Ammon's horn (tissue), 1 donor: ENCODE results near the gene NIPA2.

Source experiments
- DNase-seq: peaks from one replicate; pipeline ENCODE4 v3.0.0-alpha.2; 2016; ENCODE audit warnings: low spot score

NIPA2 gene

DNA sequence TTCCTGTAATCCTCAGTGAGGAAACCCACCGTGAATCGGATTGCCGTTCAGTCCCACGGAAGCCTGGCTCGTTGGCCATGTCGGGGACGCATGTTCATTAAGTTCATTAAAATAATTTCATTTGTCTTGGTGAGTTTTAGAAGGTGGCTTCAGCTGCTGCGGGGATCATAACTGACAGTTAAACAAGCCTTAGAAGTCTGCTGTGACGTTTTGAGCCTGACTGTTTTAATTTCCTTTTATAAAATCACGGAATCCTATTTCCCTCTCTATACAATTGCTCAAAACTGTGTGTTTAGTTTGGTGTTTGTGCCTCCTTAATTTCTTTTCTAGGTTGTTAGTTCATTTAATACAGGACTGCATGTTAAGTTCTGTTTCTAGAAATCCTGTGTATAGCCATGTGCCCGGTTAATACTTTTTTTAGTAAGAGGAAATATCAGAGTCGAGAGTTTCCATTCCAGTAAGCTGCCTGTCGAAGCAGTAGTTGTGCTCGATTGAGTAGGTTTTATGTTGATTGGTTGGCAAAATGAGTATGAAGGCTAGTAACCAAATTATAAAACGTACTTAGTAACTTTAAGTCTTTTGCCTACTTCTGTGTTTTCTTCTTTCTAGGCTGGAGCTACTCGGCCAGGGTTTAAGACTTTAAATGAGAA, 705 bp downstream of the NIPA2 start:
- DNase-seq, result no peak

DNA sequence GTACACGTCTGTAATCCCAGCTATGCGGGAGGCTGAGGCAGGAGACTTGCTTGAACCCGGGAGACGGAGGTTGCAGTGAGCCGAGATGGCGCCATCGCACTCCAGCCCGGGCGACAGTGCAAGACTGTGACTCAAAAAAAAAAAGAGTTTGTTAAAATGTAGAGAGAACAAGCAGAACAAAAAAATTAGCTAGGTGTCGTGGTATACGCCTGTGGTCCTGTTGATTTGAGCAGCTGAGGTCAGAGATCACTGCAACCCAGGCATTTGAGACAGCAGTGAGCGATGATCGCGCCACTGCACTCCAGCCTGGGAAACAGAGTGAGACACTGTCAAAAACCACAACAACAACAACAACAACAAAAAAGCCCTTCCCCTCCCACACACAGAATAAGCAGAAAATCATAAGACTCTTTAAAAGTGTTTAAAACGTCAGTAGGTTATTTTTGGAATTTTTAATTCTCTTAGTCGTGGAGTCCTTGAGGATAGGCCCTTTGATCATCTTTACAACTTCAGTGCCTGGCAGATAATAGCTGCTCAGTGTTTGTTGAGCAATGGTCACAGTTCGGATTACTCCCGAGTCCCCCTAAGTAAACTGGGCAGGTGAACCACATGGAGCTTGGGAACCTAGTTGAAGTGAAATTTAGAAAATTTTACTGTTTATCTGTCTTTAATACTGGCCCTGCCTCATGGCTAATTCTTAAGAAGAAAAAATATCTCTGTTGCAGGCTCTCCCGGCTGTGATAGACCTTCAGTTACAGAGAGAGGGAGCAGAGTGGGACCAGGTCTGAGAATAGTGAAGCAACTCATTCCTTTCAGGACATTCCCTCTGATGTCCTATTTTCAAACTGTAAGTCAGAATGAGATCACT, 6.2 kb downstream of the NIPA2 start:
- DNase-seq, result no peak

DNA sequence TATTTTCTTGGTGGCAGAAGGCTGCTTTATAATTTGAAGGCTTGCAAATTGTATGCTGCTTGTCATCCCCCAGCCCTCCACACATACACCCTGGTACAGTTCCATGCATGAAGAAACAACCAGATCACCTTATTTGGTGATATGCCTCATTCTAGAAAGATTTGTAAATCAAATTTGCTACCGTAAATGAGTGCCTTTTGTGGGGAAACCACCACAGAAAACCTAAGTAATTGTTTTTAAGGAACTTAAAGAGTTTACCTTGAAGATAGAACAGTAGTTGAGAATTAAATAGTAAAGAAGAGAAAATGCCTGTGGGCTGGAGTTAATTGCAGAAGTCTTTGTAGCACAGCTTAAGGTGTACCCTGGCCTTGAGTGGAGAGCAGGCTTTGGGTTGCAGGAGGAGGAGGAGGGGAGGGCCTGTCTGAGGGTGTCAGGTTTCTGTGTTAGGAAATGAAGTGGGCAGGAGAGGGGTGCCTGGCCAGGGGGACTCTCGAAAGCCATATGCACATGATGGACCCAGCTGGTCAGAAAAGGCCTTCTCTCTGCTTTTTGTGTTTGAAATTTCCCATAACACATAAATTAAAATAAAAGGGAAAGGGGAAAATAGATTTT, 6.9 kb downstream of the NIPA2 start:
- DNase-seq, result no peak

DNA sequence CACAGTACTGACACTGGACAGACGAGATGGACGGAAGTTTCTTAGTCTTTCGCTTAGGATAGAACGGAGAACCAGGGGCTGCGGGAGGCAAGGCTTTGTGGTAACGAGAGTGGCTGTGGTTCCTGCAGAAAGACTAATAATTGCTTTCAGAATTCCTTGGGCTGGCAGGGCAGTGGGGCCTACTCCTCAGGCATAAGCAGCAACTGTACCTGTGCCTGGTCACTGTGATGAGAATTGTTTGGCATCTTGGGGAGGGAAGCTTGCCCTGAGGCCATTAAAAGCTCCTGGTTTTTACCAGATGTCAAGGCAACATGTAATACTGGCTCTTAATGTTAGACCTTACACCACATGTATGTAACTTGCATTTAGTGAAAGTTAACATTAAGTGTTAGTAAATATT, 7.6 kb downstream of the NIPA2 start:
- no peak for DNase-seq

DNA sequence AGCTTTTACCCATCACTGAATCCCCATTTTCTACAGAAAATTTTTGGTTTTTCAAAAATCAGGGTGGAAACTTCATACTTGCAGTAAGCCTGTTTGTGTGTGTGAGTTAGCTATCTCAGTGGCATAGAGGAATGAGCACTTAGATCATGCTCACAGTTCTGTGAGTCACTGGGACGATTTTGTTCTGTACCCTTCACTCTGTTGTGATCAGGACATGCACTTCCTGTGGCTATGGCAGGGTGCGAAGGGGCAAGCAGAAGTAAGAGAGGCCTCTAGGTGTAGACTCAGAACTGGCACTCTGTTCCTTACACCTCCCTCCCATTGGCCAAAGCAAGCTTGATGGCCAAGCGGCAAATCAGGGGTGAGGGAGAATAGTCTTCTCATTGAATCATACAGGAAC, 11.6 kb downstream of the NIPA2 start:
- DNase-seq, result no peak

DNA sequence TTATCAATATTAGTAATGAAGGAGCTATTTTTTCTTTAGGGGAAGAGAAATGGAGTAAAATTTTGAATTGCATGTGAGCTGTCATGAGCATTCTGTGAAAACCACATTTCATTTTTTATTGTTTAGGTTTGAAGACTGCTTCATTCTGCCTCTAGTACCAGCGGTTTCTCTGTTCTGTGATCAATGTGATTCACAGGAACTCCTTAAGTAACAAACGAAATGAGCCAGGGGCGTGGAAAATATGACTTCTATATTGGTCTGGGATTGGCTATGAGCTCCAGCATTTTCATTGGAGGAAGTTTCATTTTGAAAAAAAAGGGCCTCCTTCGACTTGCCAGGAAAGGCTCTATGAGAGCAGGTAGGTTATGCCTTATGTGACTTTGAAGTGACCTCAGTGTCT, 13.0 kb downstream of the NIPA2 start:
- no peak for DNase-seq

DNA sequence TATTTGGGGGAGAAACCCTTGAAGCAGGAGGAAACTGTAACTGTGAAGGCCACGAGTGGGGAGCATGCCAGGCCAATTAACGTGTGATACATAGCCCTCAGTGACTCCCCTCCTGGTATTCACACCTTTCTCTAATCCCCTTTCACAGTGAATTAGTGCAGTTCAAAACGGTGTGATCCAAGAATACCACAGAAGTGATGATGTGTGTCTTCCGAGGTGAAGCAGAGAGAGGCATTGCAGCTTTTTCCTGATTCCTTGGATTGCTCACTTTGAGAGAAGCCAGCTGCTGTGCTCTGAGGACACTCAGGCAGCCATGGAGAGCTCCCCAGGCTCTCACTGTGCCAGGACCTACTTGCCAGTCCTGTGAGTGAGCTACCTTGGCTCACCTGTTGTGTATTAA, 17.3 kb downstream of the NIPA2 start:
- no peak for DNase-seq

DNA sequence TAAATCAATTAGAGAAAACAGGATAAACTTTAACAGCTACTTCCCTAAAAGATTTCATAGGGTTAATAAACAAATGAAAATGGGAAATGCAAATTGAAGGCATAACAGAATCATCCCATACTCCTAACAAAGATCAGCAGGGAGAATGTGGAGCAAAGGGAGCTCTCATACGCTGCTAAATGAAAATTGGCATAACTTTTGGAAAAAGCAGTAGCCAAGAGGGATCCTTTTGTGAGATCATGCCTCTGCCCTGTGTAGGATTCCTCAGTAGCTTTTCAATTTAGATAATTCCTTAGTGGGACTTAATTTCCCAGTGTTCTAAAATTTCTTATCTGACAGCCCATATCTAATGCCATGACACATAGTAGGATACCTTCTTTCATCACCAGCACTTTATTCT, 18.2 kb downstream of the NIPA2 start:
- DNase-seq, result no peak

DNA sequence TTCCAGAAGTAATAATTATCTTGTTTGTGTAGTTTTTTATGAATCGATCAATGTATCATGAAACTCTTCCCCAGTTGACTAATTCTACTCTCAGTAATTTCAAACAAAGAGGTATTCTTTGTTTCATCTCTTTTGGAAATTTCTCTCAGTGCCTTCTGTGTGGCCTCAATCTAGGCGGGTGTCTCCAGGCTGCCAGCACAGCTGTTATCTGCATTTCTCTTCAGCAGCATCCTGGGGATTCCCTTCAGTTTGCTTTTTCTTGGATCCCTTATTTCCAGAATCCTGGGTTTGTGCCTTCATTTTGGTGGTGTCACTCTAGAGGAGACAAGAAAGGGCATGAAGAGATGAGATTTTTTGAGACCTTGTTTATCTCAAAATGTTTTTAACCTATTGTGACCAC, 22.7 kb downstream of the NIPA2 start:
- DNase-seq, result no peak

DNA sequence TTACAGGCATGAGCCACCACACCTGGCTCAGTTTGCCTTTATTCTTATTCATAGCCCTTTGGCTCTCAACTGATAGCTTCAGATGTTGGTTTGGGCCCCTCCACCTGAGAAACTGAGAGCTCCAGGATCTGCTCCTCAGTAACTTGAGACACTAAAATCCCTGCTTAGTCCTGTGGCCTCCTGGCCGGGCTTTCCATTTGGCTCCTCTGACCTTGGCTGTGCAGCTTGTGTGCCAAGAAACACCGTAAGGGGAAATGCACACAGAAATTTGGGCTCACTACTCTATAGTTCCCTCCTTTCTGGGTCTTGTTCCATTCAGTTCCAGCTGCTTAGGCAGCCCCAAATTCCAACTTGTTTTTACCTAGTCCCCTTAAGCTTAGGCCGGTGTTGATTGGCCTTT, 24.9 kb downstream of the NIPA2 start:
- DNase-seq, result no peak

DNA sequence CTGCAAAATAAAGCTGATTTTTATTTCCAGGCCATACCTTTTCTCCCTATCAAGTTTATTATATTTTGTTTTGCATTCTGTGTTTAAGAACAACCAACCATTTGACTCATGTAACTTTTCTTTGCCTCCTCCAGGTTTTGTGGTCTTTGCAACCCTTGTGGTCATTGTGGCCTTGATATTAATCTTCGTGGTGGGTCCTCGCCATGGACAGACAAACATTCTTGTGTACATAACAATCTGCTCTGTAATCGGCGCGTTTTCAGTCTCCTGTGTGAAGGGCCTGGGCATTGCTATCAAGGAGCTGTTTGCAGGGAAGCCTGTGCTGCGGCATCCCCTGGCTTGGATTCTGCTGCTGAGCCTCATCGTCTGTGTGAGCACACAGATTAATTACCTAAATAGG, 27.6 kb downstream of the NIPA2 start:
- no peak for DNase-seq

DNA sequence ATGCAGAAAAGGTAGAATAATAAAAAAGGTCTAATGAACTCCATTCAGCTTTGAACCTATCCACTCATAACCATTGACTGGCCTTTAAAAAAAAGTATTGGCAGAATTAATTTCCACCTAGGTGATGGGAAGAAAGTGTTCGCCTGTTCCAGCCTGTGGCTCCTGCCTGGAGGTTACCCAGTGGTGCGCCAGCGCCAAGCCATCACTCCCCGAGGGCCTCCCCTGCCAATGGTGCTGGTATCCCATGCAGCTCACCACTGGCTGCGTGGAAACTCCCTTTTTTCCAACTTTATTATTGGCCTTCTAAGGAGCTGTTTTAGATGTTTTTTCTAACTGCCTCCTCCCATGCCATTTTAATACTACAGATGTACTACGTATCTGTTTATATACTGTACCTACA, 29.4 kb downstream of the NIPA2 start:
- DNase-seq, result no peak

DNA sequence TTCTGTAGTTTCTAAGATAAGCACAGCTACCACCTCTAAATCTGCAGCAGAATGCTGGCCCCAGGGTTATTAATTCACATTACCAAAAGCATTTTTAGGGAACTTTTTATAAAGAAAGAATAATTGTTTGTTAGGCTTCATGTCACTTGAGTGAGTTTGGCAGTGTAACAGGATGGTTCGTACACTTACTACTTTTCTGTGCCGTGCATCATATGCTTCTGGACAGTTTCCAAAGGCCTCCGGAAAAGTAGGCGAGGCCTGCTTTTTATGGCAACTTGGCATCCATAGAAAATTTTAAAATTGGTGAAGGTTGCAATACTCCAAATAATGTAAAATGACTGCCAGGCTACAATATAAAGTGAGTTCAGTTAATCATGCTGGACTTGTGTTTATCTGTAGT, 30.0 kb downstream of the NIPA2 start:
- no peak for DNase-seq

DNA sequence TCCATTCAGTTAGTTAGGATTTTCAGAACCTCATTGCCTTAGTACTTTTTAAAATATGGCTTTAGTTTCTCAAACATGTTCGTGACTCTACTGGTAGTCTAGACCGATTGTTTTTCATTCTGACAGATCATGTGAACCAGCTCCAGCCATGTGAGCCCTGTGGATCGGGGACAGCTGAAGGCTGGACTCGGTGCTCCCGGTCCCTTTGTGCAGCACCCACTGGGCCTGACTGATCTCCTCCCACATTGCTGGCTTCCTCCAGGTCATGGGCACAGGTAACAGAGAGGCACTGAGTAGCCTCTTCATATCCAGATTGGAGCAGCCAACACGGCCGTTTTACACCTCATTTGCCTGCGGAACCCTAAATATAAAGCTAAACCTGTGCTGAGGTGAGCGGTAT, 30.5 kb downstream of the NIPA2 start:
- DNase-seq, result no peak

DNA sequence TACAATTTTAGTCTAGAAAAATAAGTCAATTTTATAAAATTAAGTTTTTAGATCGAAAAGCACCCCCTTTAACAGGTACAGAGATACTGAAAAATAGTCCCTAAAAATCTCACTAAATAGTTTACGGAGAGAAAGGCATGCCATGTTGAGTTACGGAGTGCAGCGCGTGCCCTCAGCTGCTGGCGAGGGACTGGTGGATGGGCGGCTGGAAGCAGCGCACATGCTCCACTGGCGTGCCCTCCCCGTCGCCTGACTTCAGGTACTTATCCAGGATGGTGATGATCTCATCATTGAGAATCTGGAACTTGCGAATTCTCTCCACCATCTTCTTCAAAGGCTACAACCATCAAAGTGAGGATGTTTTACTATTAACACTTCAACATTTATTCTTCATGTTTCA, 31.4 kb downstream of the NIPA2 start:
- DNase-seq, result no peak

DNA sequence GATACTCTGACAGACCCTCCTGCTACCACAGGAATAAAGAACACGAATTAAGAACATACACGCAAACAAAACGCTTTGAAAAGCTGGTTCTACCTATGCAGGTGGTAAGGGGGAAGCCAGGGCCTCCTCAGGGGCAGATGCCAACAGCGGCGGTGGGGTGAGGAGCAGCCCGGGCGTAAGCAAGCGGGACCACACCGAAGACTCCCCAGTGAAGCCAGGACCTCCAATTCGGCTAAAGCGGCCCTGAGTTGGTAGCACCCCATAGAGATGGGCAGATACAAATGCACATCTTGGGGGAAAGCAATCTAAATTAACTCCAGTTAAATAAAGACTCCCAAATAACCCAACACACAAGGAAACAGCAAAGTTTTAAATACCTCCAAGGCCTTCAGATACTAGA, 32.4 kb downstream of the NIPA2 start:
- no peak for DNase-seq

DNA sequence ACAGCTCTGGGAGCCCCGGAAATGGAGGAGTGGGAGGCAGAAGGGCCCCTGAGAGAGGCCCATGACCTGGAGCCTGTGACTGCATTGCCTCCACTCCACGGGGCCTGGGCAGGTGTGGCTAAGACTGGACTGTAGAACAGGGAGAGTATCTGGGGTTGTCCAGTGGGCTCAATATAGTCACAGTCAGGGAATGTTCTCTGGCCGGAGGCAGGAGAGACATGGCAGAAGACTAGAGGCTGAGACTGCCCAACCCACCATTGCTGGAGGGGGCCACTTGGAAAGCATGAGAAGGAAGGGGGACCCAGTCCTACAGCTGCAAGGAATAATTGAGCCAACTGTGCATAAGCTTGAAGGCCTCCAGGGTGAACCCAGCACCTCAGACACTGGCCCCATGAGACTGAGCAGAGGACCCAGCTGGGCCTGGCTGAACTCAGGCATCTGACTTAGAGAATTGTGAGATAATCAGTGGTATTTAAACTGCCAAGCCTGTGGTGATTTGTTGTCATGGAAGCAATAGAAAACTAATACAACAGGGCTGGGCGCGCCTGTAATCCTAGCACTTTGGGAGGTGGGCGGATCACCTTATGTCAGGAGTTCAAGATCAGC, 33.1 kb downstream of the NIPA2 start:
- no peak for DNase-seq

DNA sequence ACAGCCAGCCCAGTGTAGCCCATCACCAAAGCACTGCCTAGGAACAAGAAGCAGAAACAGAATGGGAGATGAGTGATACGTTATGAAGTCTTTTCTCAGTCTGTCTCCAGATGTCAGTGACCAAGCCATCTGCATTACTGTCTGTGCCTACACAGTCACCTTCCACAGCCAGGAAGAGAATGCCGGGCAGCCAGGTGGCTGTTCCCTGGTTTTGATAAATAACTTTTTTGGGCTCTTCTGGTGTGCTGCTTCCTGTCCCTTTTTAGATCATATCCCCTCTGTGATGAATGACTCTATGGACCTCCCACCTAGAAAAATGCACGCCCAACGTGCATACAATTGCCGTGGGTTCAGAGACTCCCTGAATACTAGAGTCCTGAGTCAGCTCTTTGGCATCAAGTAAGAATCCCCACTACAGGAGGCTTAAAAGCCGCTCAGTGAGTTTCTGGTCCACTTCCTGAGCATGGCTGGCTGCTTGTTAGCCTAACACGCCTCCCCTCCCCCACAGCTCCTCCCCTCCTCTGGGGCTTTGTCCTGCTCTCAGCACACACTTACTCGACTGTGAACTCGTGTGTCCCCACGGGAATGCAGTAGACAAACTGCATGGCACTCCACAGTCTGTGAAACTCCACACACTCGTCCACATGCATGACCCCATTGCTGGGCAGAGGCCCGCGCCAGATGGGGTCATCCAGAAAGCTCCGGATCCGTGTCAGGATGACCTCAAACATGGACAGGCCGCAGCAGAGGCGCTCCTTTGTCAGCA, 34.7 kb downstream of the NIPA2 start:
- DNase-seq, result no peak

DNA sequence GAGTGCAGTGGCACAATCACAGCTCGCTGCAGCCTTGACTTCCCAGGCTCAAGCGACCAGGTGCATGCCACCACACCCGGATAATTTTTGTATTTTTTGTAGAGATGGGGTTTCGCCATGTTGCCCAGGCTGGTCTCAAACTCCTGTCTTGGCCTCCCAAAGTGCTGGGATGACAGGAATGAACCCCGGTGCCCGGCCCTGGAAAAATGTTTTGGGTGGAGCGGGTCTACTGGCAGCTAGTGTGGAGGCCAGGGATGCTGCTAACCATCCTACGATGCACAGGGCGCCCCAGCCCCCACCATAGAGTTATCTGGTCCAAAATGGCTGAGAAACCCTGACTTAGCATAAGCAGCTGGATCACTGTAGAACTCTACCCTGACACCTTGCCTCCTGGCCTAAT, 35.4 kb downstream of the NIPA2 start:
- no peak for DNase-seq

DNA sequence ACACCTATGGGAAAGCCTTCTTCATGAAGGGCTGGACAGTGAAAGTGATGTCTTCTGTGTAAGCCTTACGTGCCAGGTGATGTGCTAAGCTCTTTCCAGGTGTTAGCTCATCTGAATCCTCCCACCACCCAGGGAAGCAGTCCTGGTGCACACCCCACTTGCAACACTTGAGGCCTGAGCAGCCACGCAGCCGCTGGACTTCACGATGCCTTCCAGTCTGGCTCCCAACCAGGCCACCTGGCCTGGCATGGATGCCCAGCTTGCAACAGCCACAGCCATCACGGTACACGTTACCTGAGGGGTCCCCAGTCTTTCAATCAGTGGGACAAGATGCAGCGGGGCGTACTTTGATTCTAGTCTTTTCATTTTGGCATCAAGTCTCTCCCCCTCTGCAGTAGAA, 35.8 kb downstream of the NIPA2 start:
- DNase-seq, result no peak

DNA sequence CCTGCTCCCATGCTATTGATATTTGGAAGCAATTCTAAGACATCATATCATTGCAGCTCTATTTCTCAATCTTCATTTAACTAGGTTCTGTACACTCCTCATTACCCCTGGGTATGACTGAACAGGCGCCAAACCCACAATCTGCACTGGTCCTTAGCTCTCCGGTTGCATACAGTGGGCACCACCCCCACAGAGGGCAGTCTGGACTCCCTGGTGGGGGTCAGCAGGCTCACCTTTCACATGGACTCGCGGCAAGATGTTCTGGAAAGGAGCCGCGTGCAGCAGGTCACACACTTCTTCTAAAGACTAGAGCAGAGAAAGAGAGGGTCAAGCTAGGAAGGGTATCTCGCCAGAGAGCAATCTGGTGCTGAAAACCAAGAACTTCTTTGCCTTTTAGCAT, 36.5 kb downstream of the NIPA2 start:
- DNase-seq, result no peak

DNA sequence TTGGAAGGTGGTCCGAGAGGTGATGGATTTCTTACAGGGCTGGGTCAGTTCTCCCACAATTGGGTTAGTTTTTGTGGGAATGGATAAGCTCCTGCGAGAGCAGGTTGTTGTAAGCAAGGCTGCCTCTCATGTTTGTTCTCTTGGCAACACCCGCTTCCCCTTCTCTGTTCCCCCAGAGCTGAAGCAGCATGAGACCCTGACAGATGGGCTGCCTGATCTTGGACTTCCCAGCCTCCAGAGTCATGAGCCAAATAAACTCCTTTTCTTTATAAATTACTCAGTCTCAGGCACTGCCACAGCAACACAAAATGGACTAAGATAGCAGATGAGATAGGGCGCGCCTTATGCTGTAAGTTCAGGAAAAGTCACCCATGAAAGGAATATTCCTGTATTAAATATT, 38.7 kb downstream of the NIPA2 start:
- no peak for DNase-seq
